ENCODE results near the gene PLEKHM2.

The PLEKHM2 gene

DNA sequence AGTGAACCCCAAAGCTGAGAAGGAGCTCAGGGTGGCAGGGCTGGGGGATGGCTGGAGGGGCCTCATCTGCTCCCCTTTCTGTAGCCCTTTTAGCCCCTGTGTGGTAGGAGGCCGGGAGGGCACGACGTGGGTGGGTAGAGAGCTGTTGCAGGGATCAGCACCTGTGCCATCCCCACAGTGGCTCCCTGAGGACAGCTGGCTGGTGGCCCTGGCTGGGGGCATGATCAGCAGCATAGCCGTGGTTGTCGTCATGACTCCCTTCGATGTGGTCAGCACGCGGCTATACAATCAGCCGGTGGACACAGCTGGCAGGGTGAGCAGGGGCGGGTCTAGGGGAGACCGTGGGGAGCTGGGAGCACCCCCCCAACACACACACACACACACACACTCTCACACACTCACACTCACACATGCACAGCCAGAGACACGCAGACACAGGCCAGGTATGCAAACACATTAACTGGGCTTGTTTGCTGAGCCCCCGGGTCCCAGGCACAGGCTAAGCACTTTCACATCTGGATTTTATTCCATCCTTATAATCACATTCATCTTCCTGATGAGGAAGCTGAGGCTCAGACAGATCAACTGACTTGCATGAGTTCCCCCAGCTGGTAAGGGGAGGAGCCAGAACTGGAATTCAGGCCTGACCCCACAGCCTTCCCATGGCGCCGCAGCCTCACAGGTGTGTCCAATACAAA is 54.4 kb downstream of the PLEKHM2 start:
- DNase-seq (ENCODE audit: low read depth), result no peak

DNA sequence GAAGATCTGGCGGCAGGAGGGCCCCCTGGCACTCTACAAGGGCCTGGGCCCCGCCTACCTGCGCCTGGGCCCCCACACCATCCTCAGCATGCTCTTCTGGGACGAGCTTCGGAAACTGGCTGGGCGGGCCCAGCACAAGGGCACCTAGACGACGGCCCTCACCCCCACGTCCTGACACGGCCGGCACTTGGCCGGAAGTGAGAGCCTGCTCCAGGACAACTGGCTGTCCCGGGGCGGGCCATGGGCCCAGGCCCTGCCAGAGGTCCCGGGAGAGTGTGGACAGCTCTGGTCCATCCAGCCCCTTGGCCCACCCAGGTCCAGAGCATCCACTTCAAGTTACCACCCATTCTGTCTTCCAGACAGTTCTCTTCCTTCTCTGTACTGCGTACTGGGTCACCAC is 55.1 kb downstream of the PLEKHM2 start:
- no peak for DNase-seq (ENCODE audit: low read depth)

DNA sequence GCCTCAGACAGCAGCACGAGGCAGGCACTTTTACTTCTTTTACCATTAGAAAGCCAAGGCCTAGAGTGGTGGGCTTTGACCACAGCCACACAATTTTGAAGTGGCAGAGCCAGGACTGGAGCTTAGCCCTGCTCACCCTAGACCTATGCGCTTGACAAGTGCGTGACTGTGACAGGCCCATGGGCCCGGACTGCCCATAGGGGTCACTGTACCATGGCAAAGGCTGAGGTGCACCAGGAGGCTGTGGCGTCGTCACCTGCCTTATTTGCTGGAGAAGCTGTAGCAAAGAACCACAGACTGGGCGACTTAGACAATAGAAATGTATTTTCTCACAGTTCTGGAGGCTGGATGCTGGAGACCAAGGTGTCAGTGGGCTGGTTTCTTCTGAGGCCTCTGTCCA is 55.6 kb downstream of the PLEKHM2 start:
- DNase-seq (ENCODE audit: low read depth), result no peak

DNA sequence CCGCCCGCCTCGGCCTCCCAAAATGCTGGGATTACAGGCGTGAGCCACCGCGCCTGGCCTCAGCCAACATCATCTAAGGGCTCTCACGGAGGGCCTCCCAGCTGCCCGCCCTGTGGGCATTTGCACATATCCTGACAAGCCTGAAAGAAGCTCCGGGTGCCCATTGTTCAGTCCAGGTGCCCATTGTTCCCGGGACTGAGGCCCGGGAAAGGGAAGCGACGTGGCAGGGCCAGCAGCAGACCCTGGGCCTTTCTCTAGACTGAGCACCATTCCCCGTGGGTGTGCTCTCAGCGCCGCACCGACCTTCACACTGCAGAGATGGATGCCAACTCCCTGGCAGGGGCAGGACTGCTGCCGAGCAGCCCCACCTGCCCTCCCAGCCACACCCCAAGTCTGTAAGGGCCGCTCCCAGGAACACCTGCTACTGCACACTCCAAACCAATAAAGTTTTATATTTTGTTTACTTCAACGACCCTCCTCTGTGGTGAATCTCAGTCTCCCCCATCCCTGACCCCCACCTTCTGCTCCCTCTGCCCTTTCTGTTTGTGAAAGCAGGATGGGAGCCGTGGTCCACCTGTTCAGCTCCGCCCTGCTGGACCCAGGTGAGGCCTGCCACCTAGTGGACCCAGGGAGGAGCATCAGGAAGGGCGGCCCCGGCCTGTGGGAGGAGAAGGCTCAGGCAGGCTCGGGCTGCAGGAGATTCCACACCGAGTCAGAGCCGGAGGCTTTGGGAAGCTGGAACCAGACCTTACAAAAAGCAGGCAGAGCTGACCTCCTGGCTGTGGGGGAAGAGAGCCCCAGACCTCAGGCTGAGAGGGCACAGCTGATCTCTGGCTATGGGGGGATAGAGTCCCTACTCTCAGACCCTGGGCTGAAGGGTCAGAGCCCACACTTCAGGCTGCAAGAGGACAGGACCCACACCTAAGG is 57.1 kb downstream of the PLEKHM2 start:
- DNase-seq (ENCODE audit: low read depth), result peak; percentile 79

DNA sequence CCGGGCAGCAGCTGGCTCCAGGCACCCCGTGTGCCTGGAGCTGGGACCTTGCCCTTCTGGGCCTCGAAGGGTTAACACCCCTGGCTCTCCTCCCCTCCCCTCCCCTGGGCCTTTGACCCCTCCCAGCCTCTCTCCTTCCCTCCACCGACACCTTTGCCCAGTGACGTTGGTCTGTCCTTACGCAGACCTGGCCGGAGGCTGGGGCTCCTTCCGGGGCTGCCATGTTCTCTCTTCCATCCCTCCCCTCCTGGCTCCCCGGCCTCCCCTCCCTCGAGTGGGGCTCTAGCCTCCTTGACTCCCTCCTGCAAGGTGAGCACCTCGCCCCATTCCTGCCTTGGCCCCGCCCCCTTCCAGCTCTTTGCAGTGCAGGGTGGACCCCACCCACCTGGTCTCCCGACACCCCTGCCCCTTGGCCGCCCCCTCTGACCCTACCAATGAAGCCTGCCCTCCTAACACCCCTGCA is 58.2 kb downstream of the PLEKHM2 start, which contains the start of gene TMEM82:
TSS of gene TMEM82 (plus strand) at position 161 of the 463 bp plus-strand sequence. CDS start at position 222, 61 bp downstream.
- DNase-seq (ENCODE audit: low read depth), result no peak

DNA sequence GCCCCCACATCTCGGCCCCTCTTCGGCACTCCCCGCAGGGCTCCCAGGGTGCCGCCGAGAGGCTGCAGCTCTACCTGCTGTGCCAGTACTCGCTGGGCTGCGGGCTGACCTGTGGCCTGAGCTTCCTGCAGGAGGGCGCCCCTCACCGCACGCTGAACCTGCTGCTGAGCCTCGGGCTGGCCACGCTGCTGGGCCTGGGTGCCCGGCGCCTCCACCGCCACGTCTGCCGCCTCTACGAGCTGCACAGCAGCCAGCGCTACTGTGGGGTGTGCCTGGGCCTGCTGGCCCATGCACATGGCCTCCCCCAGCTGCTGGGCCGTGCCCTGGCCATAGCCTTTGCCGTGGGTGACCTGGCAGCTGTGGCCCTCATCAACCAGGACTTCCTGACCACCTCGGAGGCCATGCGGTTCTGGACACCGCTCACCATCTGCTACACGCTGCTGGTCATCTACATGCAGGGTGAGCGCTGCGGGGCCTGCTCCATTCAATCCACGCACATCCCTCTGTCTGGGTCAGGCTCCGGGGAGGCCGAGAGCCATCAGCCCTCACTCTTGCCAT is 60.1 kb downstream of the PLEKHM2 start:
- no peak for DNase-seq (ENCODE audit: low read depth)

DNA sequence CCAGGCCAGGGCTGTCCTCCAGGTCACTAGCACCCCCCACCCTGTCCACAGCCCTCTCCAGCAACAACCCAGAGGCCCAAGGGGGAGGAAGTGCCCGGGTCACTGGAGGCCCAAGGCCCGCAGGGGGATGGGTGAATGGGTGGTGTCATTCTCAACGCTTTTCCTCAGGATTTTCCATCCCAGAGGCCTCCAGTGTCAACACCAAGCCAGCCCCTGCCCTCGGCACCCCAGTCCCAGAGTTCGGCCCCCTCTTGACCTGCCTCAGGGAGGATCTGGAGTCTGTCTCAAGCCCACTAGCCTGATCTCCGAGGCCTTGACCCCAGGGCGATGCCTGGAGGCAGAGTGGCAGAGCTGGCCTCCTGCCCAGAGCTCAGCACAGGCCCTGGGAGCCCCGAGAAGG is 63.3 kb downstream of the PLEKHM2 start:
- no peak for DNase-seq (ENCODE audit: low read depth)

DNA sequence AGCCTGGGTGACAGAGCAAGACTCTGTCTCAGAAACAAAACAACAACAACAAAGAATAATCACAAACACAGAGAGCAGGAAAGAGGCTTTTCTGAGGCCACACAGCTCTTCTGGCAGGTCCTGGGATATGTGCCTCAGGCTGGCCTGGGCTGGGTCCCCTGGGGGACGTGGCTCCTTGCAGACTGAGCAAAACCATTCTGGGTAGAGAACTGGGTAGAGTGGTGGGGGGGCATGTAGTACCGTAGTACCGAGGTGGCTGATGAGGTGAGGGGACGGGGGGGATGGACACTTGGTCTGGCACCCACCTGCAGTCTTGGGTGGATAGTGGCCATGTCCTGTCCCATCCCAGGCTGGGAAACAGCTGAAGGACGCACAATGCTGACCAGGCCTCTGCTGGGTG is 64.1 kb downstream of the PLEKHM2 start:
- DNase-seq (ENCODE audit: low read depth), result no peak

DNA sequence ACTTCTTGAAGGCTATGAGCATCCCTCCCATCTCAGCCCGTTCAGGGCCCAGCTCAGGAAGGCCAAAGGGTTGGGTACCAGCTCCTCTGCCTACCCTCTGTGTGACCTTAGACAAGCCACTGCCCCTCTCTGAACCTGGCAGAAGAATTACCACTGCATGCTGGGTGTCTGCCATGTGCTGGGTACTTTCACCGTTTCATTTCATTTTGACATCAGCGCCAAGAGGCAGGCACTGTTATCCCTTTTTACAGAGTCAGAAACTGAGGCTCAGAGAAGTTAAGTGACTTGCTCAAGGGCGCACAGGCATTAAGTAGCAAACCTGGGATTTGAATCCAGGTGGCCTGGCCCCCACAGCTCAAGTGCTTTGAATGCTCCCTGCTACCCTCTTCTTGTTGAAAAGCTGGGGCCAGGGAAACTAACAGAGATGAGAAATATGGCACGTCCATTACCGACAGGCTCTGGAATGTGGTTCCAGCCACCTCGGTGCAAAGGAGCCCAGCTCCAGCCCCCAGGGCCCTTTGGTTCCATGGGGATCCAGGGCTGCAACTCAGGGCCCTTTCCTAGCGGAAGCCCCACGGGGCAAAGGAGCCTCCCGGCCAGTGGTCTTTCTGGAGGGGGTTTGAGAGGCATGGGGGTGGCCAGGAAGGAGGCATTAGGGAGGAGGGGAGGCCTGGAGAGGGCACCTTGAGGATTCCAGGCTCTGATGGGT is 64.7 kb downstream of the PLEKHM2 start:
- no peak for DNase-seq (ENCODE audit: low read depth)

DNA sequence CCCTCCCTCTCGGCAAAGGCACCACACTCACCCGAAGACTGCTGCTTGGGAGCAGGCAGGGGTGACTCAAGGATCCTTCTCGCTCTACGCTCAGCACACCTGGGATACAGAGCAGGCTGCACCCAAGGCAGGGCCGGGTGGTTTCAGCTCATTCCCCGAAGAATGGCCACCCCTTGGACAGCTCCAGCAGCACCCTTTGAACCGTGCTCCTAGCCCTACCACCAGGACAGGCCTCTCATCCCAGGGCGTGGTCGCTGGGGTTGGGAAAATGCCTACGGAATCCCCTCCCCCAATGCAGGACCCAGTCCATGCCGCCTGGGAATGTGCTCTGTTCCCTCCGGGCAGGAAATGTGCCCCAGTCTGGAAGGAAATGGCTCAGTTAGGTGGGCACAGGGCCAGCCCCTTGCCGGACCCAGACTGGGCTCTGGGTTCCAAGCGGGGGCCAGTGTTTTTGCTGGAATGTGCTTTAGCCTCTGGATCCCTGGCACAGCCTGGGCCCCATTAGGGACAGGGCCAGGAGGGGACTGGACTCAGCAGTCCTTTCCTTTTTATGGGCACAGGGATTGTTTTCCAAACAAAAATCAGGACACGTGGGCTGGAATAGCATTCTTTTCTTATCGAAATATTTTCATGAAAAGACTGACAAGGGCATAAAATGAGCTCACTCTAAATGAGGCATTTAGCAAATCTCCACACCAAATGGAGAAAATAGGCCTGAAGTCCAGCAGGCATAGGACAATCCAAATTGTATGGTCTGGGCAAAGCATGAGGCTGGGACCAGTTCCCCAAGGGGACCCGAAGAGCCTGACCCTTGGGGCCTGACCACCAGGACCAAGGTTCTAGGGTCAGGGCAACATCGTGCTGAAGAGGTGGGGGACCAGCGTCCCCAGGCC is 65.5 kb downstream of the PLEKHM2 start:
- DNase-seq (ENCODE audit: low read depth), result peak; percentile 55

DNA sequence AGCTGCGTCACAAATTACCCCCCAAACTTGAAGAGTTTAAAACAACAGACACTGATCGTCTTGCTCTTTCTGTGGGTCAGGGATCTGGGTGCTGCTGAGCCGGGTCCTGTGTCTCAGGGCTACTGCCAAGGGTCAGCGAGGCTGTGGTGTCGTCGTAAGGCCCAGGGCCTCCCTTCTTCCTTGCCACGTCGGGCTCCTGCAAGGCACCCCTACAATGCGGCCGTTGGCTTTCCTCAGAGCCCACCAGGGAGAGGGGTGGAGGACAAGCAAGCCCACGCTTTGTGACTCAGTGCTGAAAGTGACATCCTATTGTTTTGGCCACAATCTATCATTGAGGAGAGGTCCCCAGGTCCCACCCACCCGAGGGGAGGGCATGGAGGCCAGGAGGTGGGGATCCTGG is 66.8 kb downstream of the PLEKHM2 start:
- DNase-seq (ENCODE audit: low read depth), result no peak

DNA sequence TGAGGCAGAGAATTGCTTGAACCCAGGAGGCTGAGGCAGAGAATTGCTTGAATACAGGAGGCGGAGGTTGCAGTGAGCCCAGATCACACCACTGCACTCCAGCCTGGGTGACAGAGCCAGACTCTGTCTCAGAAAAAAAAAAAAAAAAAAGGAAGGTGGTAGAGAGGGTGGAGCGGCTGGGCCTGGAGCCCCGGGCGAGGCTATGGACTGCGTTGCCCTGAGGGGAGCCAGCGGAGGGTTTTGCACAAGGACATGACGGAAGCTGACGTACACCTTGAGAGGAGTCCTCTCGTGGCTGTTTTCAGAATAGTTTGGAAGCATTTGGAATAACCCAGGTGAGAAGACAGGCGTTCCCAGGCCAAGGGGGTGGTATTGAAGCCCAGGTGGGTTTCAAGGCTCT is 67.6 kb downstream of the PLEKHM2 start:
- DNase-seq (ENCODE audit: low read depth), result no peak

DNA sequence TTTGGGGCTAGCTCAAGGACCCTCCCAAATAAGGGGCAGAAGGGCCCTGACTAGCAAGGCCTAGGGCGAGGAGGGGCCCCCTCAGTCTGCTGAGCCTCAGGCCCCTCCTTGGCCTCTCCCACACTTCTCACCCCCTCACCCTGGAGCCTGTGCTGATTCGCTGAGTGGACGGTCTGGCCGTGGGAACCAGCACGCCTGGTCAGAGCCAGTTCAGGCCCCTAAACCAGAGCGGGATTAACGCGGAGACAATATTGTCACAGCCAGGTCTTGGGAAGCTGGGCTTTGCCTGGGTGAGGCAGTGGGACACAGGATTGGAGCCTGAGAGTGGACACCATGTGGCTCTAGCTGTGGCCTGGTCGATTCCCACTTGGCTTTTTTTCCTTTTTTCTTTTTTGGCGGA is 69.7 kb downstream of the PLEKHM2 start:
- no peak for DNase-seq (ENCODE audit: low read depth)

DNA sequence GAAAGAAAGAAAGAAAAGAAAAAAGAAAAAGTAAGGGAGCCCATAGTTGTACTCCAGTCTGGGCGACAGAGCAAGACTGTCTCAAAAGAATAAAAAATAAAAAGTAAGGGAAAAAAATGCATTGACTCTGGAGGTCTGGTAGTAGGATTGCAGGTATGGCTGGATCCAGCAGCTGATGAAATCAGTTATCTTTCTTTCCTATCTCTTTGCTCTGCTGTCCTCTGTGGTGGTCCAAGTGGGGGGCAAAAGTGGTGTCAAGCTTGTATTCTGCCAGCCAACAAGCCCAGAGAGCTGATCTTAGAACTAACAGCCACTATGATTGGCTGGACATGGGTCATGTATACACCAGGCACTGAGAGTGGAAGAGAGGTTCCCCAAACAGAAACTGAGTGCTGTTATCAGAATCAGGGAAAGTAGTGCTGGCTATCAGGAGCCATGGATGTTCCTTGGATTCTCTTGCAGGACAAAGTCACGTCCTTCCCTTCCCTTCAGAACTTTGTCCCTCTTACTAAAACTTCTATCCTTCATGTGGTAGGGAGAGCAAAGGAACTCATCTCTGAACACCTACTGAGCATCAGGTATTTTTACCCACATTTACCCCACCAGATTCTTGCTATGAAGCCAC is 71.0 kb downstream of the PLEKHM2 start:
- no peak for DNase-seq (ENCODE audit: low read depth)

DNA sequence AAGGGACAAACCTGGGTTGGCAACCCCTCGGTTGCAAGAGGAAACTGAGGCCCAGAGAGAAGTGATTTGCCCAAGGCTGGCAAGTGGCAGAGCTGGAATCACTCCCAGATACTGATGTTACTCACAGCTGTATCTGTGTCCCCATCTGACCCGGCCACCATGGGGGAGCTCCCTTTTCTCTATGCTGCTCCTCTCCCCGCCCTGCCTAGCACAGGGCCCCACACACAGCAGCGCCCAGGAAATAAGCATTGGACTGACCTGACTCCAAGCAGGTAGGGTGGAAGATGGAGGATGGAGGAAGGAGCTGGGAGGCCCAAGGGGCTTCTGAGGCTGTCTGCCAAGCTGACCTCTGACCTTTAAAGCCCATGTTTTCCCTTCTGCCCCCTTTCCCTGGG is 71.5 kb downstream of the PLEKHM2 start:
- DNase-seq (ENCODE audit: low read depth), result no peak

DNA sequence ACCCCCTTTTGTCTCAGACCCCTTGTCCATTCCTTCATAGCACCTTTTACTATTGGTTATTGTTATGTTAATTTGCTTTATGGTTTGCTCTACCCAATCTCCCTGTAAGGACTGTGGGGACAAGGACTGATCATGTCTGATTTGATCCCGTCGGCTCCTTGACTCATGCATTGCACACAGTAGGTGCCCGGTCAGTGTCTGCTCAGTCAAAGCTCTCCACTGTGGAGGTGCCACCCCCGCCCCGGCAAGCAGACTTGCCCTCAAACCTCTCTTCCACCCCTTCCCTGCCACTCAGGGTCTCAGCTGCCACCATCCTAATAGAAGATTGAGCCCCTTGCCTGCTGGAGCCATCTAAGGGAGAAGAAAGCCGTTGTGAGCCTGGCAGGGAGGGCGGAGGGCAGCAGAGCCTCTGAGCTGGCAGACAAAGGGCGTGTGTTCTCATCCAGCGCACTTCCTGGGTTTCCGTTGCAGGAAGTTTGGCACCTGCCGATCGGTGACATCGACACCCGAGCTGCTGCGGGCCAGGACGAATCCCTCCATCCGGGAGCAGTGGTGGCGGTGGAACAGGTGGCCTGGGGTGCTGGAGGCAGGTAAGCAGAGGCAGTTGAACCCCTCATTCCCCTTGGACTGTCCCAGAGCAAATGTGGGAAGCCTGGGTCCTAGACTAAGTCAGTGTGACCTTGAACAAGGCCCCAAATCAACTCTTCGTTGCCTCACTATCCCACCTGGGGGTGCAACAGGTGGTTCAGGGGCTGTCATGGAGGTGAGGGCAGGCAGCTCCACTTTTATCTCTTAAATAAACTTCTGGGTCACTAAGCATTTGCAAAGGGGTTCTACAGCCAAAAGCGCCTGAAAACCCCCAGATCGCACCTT is 72.3 kb downstream of the PLEKHM2 start:
- no peak for DNase-seq (ENCODE audit: low read depth)

DNA sequence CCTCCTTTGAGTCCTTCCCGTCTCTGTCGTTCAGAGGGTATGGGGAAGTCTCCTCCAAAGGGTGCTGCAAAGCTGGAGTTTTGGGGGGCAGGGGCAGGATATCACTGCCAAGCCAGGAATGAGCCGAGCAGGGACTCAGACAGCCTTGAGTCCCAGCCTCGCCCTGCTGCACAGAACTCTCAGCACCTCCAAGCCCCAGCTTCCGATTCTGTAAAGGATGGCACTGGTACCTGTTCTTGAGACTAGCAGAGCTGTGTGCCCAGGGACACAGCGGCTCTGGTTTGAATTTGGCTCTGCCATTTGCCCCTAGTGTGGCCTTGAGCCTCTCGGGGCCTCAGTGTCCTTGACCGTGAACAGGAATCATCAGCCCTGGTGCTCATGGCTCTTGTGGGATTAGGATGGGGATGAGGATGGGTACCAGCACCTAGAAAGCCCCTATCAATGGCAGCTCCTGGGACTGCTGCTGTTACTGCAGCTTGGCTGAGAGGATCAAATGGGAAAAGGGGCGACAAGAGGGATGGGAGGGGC is 73.0 kb downstream of the PLEKHM2 start:
- DNase-seq (ENCODE audit: low read depth), result no peak

DNA sequence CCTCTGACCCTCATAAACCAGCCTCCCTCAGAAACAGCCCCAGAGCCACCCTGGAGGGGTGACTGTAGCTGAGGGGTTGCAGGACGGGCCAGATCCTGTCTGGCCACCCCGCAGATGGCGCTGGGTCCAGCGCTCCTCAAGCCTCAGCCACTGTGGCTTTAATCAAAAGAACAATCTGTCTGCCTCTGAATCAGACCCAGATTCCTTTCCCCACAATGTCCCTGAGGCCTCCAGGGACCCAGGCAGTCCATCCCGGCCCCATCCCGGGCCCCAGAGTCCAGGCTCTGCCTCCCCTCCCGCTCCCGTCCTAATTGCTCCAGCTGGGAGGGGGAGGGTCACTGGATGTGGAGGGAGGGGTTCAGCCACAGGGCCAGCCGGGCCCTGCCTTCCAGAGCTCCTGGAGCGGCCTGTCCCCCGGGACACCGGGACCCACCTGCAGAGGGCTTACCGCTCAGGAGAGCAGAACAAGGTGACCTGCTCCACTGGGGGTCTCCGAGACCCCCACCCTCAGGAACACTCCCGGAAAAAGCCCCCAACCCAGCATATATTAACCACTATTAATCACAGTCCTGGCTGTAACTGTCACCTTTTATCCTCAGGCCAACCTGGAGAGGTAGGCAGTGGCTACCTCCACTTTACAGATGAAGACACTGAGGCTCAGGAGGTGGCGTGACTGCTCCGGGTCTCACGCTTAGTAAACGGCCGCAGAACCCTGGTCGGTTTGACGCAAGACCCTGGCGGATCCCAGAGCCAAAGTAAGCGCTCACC is 73.6 kb downstream of the PLEKHM2 start:
- peak; percentile 39 for DNase-seq (ENCODE audit: low read depth)

Measured in ELR (cell line).